D721Med (cell line): Measurements from ENCODE around the gene RBM7.

Experiments
- DNase-seq: peaks from one replicate; pipeline ENCODE4 v3.0.0; 2011; ENCODE audit warnings: low spot score; ENCODE audit not compliant: insufficient read length
- FAIRE-seq: peaks from 2 replicates; lab custom pipeline; 2011; peaks lifted over from hg19 to GRCh38; lab: Jason Lieb, UNC
- TF ChIP-seq, protein P1 (sequence below): IDR thresholded peaks from 2 replicates; pipeline ENCODE4 v1.5.1; 2012; ENCODE audit warnings: mild to moderate bottlenecking, control low read depth; ENCODE audit not compliant: insufficient read depth; ENCODE audit errors: missing control alignments

Gene RBM7

DNA sequence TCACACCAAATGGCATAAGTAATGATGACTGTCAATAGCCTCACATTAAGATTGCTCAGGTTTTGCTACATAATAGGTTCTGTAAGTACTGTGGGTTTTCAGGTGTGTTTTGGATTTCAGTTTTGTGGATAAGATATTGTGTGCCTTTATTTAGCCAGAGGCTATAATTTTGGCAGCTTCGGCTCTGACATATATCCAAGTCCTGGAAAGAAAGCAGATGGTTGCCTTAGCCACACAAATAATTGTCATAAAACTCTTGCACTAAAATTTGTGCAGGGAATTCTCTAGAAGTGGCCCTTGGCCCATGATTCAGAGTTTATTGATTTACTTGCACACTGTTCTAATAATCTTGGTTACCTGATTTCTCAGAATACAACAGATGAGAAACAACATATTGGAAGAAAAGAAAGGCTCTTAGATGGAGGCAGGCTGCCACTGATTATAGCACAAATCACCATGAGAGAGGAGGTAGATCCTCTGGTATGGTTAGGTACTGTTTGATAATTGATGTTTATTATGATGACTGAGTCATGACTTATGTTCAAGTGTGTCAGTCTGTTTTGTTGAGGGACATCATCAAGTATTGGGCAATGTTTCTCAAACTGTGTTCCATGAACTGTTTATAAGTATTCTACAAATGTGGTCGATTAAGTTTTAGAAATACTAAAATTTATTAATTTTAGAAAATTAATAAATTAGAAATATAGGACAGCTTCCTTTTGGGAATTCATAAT is 48.5 kb downstream of the RBM7 start:
- FAIRE-seq (no peak), DNase-seq (no peak)
- TF ChIP-seq, protein P1, sequence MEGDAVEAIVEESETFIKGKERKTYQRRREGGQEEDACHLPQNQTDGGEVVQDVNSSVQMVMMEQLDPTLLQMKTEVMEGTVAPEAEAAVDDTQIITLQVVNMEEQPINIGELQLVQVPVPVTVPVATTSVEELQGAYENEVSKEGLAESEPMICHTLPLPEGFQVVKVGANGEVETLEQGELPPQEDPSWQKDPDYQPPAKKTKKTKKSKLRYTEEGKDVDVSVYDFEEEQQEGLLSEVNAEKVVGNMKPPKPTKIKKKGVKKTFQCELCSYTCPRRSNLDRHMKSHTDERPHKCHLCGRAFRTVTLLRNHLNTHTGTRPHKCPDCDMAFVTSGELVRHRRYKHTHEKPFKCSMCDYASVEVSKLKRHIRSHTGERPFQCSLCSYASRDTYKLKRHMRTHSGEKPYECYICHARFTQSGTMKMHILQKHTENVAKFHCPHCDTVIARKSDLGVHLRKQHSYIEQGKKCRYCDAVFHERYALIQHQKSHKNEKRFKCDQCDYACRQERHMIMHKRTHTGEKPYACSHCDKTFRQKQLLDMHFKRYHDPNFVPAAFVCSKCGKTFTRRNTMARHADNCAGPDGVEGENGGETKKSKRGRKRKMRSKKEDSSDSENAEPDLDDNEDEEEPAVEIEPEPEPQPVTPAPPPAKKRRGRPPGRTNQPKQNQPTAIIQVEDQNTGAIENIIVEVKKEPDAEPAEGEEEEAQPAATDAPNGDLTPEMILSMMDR: no peak

GRCh38 chr11:114449845-114450244 is 49.4 kb downstream of the RBM7 start:
- FAIRE-seq (no peak), DNase-seq (no peak)
- TF ChIP-seq, protein P1: no peak

- DNase-seq (no peak), FAIRE-seq (no peak)
- TF ChIP-seq, protein P1: no peak
Observed at GRCh38 chr11:114452399-114452798, 51.9 kb downstream of the RBM7 start.
